HepG2 (cell line): ENCODE data around the gene OR52B2. TPM values are rescaled to one million over a fixed set of nuclear protein-coding genes. Genes with fewer than 3 reads are reported as not detected.
A peak's percentile ranks its signal among the peaks of the same experiment; 100 is the strongest.

Source experiments
- ATAC-seq: fragments of 200-7000 bp; cut with Tn5 transposase; 3 replicates; pipeline ENCODE4 v1.9.1; 2020; ENCODE audit warnings: mild to moderate bottlenecking, moderate library complexity
- BruUV-seq: library from RNA; stranded (reverse); fragments of 400-500 nt; replicated peaks from 2 replicates; lab custom pipeline; 2021; lab: Mats Ljungman, UMichigan
- CTCF ChIA-PET: fragments of 300-600 bp; formaldehyde crosslinking; extraction: SDS; loops from one replicate; lab custom pipeline; 2021; ENCODE audit warnings: low total read pairs, inconsistent platforms, low intra/inter-chr PET ratio; lab: Yijun Ruan, JAX
- POLR2A ChIA-PET: fragments of 350-600 bp; sonication (Branson Sonifier 250); formaldehyde crosslinking; loops from one replicate; lab custom pipeline; 2020; ENCODE audit warnings: antibody characterized with exemption, inconsistent platforms; lab: Yijun Ruan, JAX
- DNase-seq: peaks from one replicate; pipeline ENCODE4 v3.0.0-alpha.2; 2015; ENCODE audit warnings: low spot score
- FAIRE-seq: peaks from 3 replicates; lab custom pipeline; 2011; peaks lifted over from hg19 to GRCh38; lab: Jason Lieb, UNC
- H2AFZ ChIP-seq: one replicate; pipeline ENCODE4 v1.6.1; 2011; ENCODE audit warnings: low read length, inconsistent platforms
- H3K27ac ChIP-seq: fragments of 300-600 bp; 3 replicates; pipeline ENCODE4 v1.8.0; 2011; ENCODE audit warnings: mixed run types, mild to moderate bottlenecking, mixed read lengths, low read length, inconsistent platforms; ENCODE audit not compliant: insufficient read depth; ENCODE audit errors: extremely low read length
- H3K27me3 ChIP-seq, 2 experiments: fragments of 200-600 bp in 1 of 2; 2 replicates in 1 of 2; 3 replicates in 1 of 2; pipeline versions ENCODE4 v1.6.0 to v1.8.0; 2011; ENCODE audit warnings: low read length in 2 of 2, mild to moderate bottlenecking in 2 of 2, moderate library complexity in 2 of 2, inconsistent platforms in 1 of 2; ENCODE audit not compliant: insufficient read depth in 2 of 2, control insufficient read depth in 1 of 2
- H3K36me3 ChIP-seq, 2 experiments: fragments of 200-600 bp in 1 of 2; replicated peaks in 1 of 2; 2 replicates in 1 of 2; 3 replicates in 1 of 2; pipeline versions ENCODE4 v1.5.1 to v1.8.0; 2011; ENCODE audit warnings: low read length in 2 of 2, inconsistent platforms in 1 of 2; ENCODE audit not compliant: insufficient read depth in 2 of 2, control insufficient read depth in 1 of 2
- H3K4me1 ChIP-seq: 2 replicates; pipeline ENCODE4 v1.5.1; 2012; ENCODE audit warnings: low read length, inconsistent platforms; ENCODE audit not compliant: insufficient read depth
- H3K4me2 ChIP-seq: 2 replicates; pipeline ENCODE4 v1.6.0; 2011; ENCODE audit warnings: low read depth, low read length, inconsistent platforms
- H3K4me3 ChIP-seq, 3 experiments: fragments of 200-600 bp in 1 of 3; sonication (generic), shearing (Covaris generic) in 1 of 3; replicated peaks in 1 of 3; 2 replicates each; pipeline ENCODE4 v1.5.1; 2011 to 2016; ENCODE audit warnings: low read length in 3 of 3, inconsistent platforms in 2 of 3, low read depth in 2 of 3, mild to moderate bottlenecking in 2 of 3, control low read depth in 1 of 3, mixed read lengths in 1 of 3; ENCODE audit not compliant: insufficient read depth in 1 of 3
- H3K79me2 ChIP-seq: one replicate; pipeline ENCODE4 v1.6.1; 2011; ENCODE audit warnings: low read length, inconsistent platforms; ENCODE audit not compliant: insufficient read depth
- H3K9ac ChIP-seq: 2 replicates; pipeline ENCODE4 v1.6.0; 2011; ENCODE audit warnings: mild to moderate bottlenecking, low read depth, low read length, inconsistent platforms; ENCODE audit not compliant: insufficient read depth
- H3K9me3 ChIP-seq: 2 replicates; pipeline ENCODE4 v1.5.1; 2012; ENCODE audit warnings: mild to moderate bottlenecking, low read length
- H4K20me1 ChIP-seq: 2 replicates; pipeline ENCODE4 v1.6.0; 2011; ENCODE audit warnings: inconsistent platforms, mild to moderate bottlenecking, low read length, moderate library complexity; ENCODE audit not compliant: insufficient read depth
- AGO2 ChIP-seq: fragments of 200-400 bp; formaldehyde crosslinking; optimal IDR thresholded peaks from 2 replicates; pipeline ENCODE3; 2017; ENCODE audit warnings: mild to moderate bottlenecking, low read depth, low read length, moderate library complexity
- KDM5A ChIP-seq: fragments of 200-600 bp; sonication (generic); IDR thresholded peaks from 2 replicates; pipeline ENCODE4 v1.7.0; 2018; ENCODE audit warnings: antibody characterized with exemption, mild to moderate bottlenecking, low read length, borderline replicate concordance
- MAZ ChIP-seq, 2 experiments: sonication (generic) in 1 of 2; formaldehyde crosslinking in 1 of 2; IDR thresholded peaks; 2 replicates each; pipeline versions ENCODE4 v1.5.0 to v1.6.1; 2012 to 2020; ENCODE audit warnings: low read depth in 2 of 2, mild to moderate bottlenecking in 2 of 2, borderline replicate concordance in 1 of 2, improper control_type of control experiment in 1 of 2, low read length in 1 of 2, missing genetic modification reagents in 1 of 2, moderate library complexity in 1 of 2
- MIER2 ChIP-seq: IDR thresholded peaks from 2 replicates; pipeline ENCODE4 v1.6.1; 2016; ENCODE audit warnings: missing biosample characterization, missing genetic modification reagents
- ZNF124 ChIP-seq: sonication (generic); formaldehyde crosslinking; IDR thresholded peaks from 2 replicates; pipeline ENCODE4 v1.4.0; 2020; ENCODE audit warnings: missing genetic modification reagents
- ZNF18 ChIP-seq: sonication (generic); formaldehyde crosslinking; IDR thresholded peaks from 2 replicates; pipeline ENCODE4 v1.8.0; 2022; ENCODE audit warnings: mild to moderate bottlenecking, missing genetic modification reagents; ENCODE audit not compliant: insufficient replicate concordance
- ZNF558 ChIP-seq: sonication (generic); formaldehyde crosslinking; IDR thresholded peaks from 2 replicates; pipeline ENCODE4 v1.9.0; 2022; ENCODE audit warnings: mild to moderate bottlenecking, missing genetic modification reagents, borderline replicate concordance
- ZNF609 ChIP-seq: sonication (generic); formaldehyde crosslinking; IDR thresholded peaks from 2 replicates; pipeline ENCODE4 v1.4.0; 2020; ENCODE audit warnings: mild to moderate bottlenecking, missing genetic modification reagents, borderline replicate concordance
- ZNF709 ChIP-seq: sonication (generic); formaldehyde crosslinking; IDR thresholded peaks from 2 replicates; pipeline ENCODE4 v1.5.0; 2020; ENCODE audit warnings: mild to moderate bottlenecking, missing genetic modification reagents
- ZSCAN5A ChIP-seq: sonication (generic); formaldehyde crosslinking; IDR thresholded peaks from 2 replicates; pipeline ENCODE4 v1.8.0; 2022; ENCODE audit warnings: mild to moderate bottlenecking, missing genetic modification reagents, borderline replicate concordance
- WGBS: methylation state at CpG from one replicate; pipeline ENCODE4 v1.1.6; 2017; ENCODE audit warnings: low lambda C conversion rate; 5-methylcytosine and 5-hydroxymethylcytosine counted together
- in situ Hi-C: cut with HindIII; loops from 2 replicates; pipeline ENCODE4 v1.10.0; 2017; ENCODE audit warnings: low pct_unique_long_range_greater_than_20kb; ENCODE audit not compliant: extremely low pct_ligation_motif_present
- intact Hi-C: fragments of 100-400 bp; cut with micrococcal nuclease; formaldehyde crosslinking; loops from one replicate; pipeline ENCODE4 v1.10.0; 2022; ENCODE audit not compliant: unreplicated experiment
- polyA plus RNA-seq, 8 experiments: library from polyadenylated mRNA; depleted of rRNA in 3 of 8; stranded (reverse) in 7 of 8; unstranded in 1 of 8; fragments of >200 nt; fragmentation: Illumina TruSeq in 4 of 8; extraction: Trizol in 4 of 8; gene quantifications; 2 replicates each; pipeline versions ENCODE4 v1.2.1 to v1.2.3, GENCODE V29; 2011 to 2016; ENCODE audit warnings: low read depth in 4 of 8, missing spikeins in 1 of 8, mixed read lengths in 1 of 8; ENCODE audit not compliant: insufficient read depth in 1 of 8
- total RNA-seq, 5 experiments: library from RNA; depleted of rRNA; stranded (reverse); fragments of >200 nt; fragmentation: Illumina TruSeq; extraction: Trizol; gene quantifications; 2 replicates each; pipeline ENCODE4 v1.2.3, GENCODE V29; 2016; ENCODE audit warnings: low read depth in 1 of 5

The OR52B2 gene
- total and polyA plus RNA-seq, 2 of the 13 experiments (the other 11 are each of a cell fraction or from before 2014, with no cell fraction given): not detected

GRCh38 chr11:6214530-6214929 lies 44.4 kb upstream of the OR52B2 start:
- ChIA-PET POLR2A (no interaction called here), CTCF (no interaction called here)

GRCh38 chr11:6210274-6210955 lies 40.3 kb upstream of the OR52B2 start:
- H3K9me3 ChIP-seq: no peaks in the 10 kb centered on the region
- in situ Hi-C loops: no loop called here
- intact Hi-C loops: no loop called here
- H3K4me2 ChIP-seq: no peak overlapping the region
- CTCF ChIA-PET: no interaction called here
- H3K27ac ChIP-seq: no peak overlapping the region
- no TSS peak for BruUV-seq
- peaks cover 8 to 34% of the 10 kb centered on the region in 2 experiments; a peak in 2 of 5 replicates for H3K36me3 ChIP-seq
- H3K79me2 ChIP-seq: no peaks in the 10 kb centered on the region
- DNase-seq: no peak
- WGBS: 100% methylated on average over 8 of the region's 9 CpGs
- no peak for FAIRE-seq
- H2AFZ ChIP-seq: no peak overlapping the region
- H3K27me3 ChIP-seq: no peaks in the 10 kb centered on the region
- H3K4me1 ChIP-seq: no peaks in the 10 kb centered on the region
- POLR2A ChIA-PET: no interaction called here
- H4K20me1 ChIP-seq: no peaks in the 10 kb centered on the region
- no peak overlapping the region for H3K9ac ChIP-seq
- no peak overlapping the region for H3K4me3 ChIP-seq
- ATAC-seq: no peak
- TF ChIP-seq ZSCAN5A (CRISPR knock-in tag) (no peak), KDM5A (no peak), MIER2 (CRISPR knock-in tag) (no peak), ZNF609 (no peak), ZNF558 (CRISPR knock-in tag) (no peak), ZNF18 (CRISPR knock-in tag) (no peak), ZNF709 (CRISPR knock-in tag) (no peak)

More at GRCh38 chr11:6214530-6214929, 44.4 kb upstream of the OR52B2 start:
- ATAC-seq (no peak), FAIRE-seq (no peak), DNase-seq (no peak)
- H3K4me1 ChIP-seq: no peaks in the 10 kb centered on the region
- no peak overlapping the region for H3K4me3 ChIP-seq
- intact Hi-C loops: no loop called here
- no peaks in the 10 kb centered on the region for H4K20me1 ChIP-seq
- BruUV-seq: no TSS peak
- no peak overlapping the region for H3K27ac ChIP-seq
- no peak overlapping the region for H3K4me2 ChIP-seq
- H3K79me2 ChIP-seq: no peaks in the 10 kb centered on the region
- WGBS: 96% methylated on average over 9 of the region's 10 CpGs
- in situ Hi-C loops: no loop called here
- H3K9me3 ChIP-seq: no peaks in the 10 kb centered on the region
- H3K36me3 ChIP-seq: peaks cover 13 to 61% of the 10 kb centered on the region in 2 experiments; a peak in 4 of 5 replicates
- TF ChIP-seq ZNF124 (CRISPR knock-in tag) (no peak), MAZ (IDR thresholded peaks at IDR 0.05; ENCODE audit: borderline replicate concordance, low read depth, low read length) (no peak), MAZ (CRISPR knock-in tag; IDR thresholded peaks at IDR 0.05; ENCODE audit: low read depth) (no peak), AGO2 (peak; percentile 36)
- H3K27me3 ChIP-seq: no peaks in the 10 kb centered on the region
- no peak overlapping the region for H2AFZ ChIP-seq
- no peak overlapping the region for H3K9ac ChIP-seq
